HEK293T (cell line): ENCODE measurements around the gene GPR153.

ENCODE experiments used
- CTBP1 ChIP-seq: fragments of 450-650 bp; IDR thresholded peaks from 2 replicates; pipeline ENCODE4 v1.6.1; 2016; ENCODE audit warnings: borderline replicate concordance
- ELF4 ChIP-seq: fragments of 450-650 bp; IDR thresholded peaks from 2 replicates; pipeline ENCODE4 v1.6.1; 2017; ENCODE audit warnings: antibody characterized with exemption
- FOXA1 ChIP-seq: fragments of 450-650 bp; IDR thresholded peaks from 2 replicates; pipeline ENCODE4 v1.6.1; 2016; ENCODE audit warnings: mild to moderate bottlenecking
- FOXM1 ChIP-seq: fragments of 450-650 bp; IDR thresholded peaks from 2 replicates; pipeline ENCODE4 v1.6.1; 2017; ENCODE audit warnings: mild to moderate bottlenecking, borderline replicate concordance
- HDGF ChIP-seq: fragments of 450-650 bp; IDR thresholded peaks from 2 replicates; pipeline ENCODE4 v1.6.1; 2017; ENCODE audit warnings: antibody characterized with exemption, borderline replicate concordance
- LEF1 ChIP-seq: fragments of 450-650 bp; IDR thresholded peaks from 2 replicates; pipeline ENCODE4 v1.6.1; 2017; ENCODE audit warnings: mild to moderate bottlenecking, borderline replicate concordance
- NFRKB ChIP-seq: fragments of 450-650 bp; IDR thresholded peaks from 2 replicates; pipeline ENCODE4 v1.6.1; 2016; ENCODE audit warnings: mild to moderate bottlenecking, moderate library complexity
- SP1 ChIP-seq: fragments of 450-650 bp; IDR thresholded peaks from 2 replicates; pipeline ENCODE4 v1.6.1; 2017
- SUZ12 ChIP-seq: fragments of 450-650 bp; IDR thresholded peaks from 2 replicates; pipeline ENCODE4 v1.6.1; 2016; ENCODE audit warnings: mild to moderate bottlenecking
- TARDBP ChIP-seq: fragments of 450-650 bp; IDR thresholded peaks from 2 replicates; pipeline ENCODE4 v1.6.1; 2016

- no peak for TF ChIP-seq ELF4
- no peak for TF ChIP-seq FOXA1
- TF ChIP-seq TARDBP, result no peak
- TF ChIP-seq SUZ12, result no peak
- no peak for TF ChIP-seq SP1
- TF ChIP-seq NFRKB, result no peak
- no peak for TF ChIP-seq CTBP1
- TF ChIP-seq LEF1, result no peak
- no peak for TF ChIP-seq FOXM1
- TF ChIP-seq HDGF, result no peak
Measured at GRCh38 chr1:6251233-6251632, 9.7 kb downstream of the GPR153 start.
